Progenitor cell of endocrine pancreas (in vitro differentiated cells): ENCODE measurements around the gene PIK3AP1. TPM values are rescaled to one million over a fixed set of nuclear protein-coding genes. Genes with fewer than 3 reads are reported as not detected.

Experiments used
- DNase-seq: peaks from one replicate; pipeline ENCODE4 v3.0.0; 2021; ENCODE audit warnings: low spot score; ENCODE audit not compliant: unreplicated experiment
- H3K27ac Mint-ChIP-seq: 2 replicates; pipeline ENCODE4 v1.8.0; 2021; ENCODE audit warnings: mild to moderate bottlenecking, moderate library complexity, mixed read lengths
- H3K27me3 Mint-ChIP-seq: 2 replicates; pipeline ENCODE4 v1.8.0; 2021; ENCODE audit warnings: mixed read lengths
- H3K36me3 Mint-ChIP-seq: 2 replicates; pipeline ENCODE4 v1.8.0; 2022; ENCODE audit warnings: mixed read lengths; ENCODE audit not compliant: insufficient read depth
- H3K4me1 Mint-ChIP-seq: 2 replicates; pipeline ENCODE4 v1.8.0; 2021; ENCODE audit warnings: low read depth, mixed read lengths
- H3K4me3 Mint-ChIP-seq: 2 replicates; pipeline ENCODE4 v1.8.0; 2021; ENCODE audit warnings: low read depth, mild to moderate bottlenecking, moderate library complexity, mixed read lengths
- H3K9me3 Mint-ChIP-seq: 2 replicates; pipeline ENCODE4 v1.8.0; 2021; ENCODE audit warnings: low read depth, mixed read lengths
- CTCF ChIP-seq: fragments of 200-600 bp; sonication (generic); IDR thresholded peaks from one replicate; pipeline ENCODE4 v1.5.0; 2021; ENCODE audit warnings: antibody characterized with exemption, mild to moderate bottlenecking; ENCODE audit not compliant: unreplicated experiment
- total RNA-seq: library from RNA; stranded (reverse); gene quantifications from 2 replicates; pipeline ENCODE4 v1.2.1, GENCODE V29; 2021

PIK3AP1 gene
- total RNA-seq, 1 donor from 2014 or later: 40.0 TPM

- no peaks in the 10 kb centered on the region for H3K27me3 Mint-ChIP-seq
Measured at GRCh38 chr10:96573036-96573435, 147.3 kb downstream of the PIK3AP1 start.

GRCh38 chr10:96570983-96571964 is 149.0 kb downstream of the PIK3AP1 start:
- DNase-seq: no peak
- Mint-ChIP-seq H3K36me3 (peaks cover 25% of the 10 kb centered on the region), H3K4me3 (no peak overlapping the region), H3K27ac (no peak overlapping the region), H3K4me1 (peaks cover 12% of the 10 kb centered on the region), H3K9me3 (no peaks in the 10 kb centered on the region), H3K27me3 (no peaks in the 10 kb centered on the region)
- no peak for TF ChIP-seq CTCF

More at GRCh38 chr10:96573036-96573435, 147.3 kb downstream of the PIK3AP1 start:
- Mint-ChIP-seq H3K36me3 (peaks cover 18% of the 10 kb centered on the region), H3K4me1 (peaks cover 21% of the 10 kb centered on the region), H3K4me3 (no peak overlapping the region), H3K27ac (no peak overlapping the region), H3K9me3 (no peaks in the 10 kb centered on the region)
- TF ChIP-seq CTCF: no peak
- no peak for DNase-seq

- no peak for DNase-seq
- Mint-ChIP-seq H3K36me3 (peaks cover 25% of the 10 kb centered on the region), H3K4me3 (no peak overlapping the region), H3K9me3 (no peaks in the 10 kb centered on the region), H3K4me1 (peaks cover 12% of the 10 kb centered on the region), H3K27ac (no peak overlapping the region), H3K27me3 (no peaks in the 10 kb centered on the region)
- no peak for TF ChIP-seq CTCF
Measured at GRCh38 chr10:96570511-96570910, 149.8 kb downstream of the PIK3AP1 start.

GRCh38 chr10:96568402-96568801 is 151.9 kb downstream of the PIK3AP1 start:
- TF ChIP-seq CTCF: no peak

GRCh38 chr10:96565774-96566173 is 154.5 kb downstream of the PIK3AP1 start:
- no peak overlapping the region for H3K27ac Mint-ChIP-seq
- peaks cover 4% of the 10 kb centered on the region for H3K4me1 Mint-ChIP-seq
- no peaks in the 10 kb centered on the region for H3K9me3 Mint-ChIP-seq
- no peaks in the 10 kb centered on the region for H3K27me3 Mint-ChIP-seq
- no peak overlapping the region for H3K4me3 Mint-ChIP-seq
- no peak for TF ChIP-seq CTCF
- peaks cover 19% of the 10 kb centered on the region for H3K36me3 Mint-ChIP-seq
- no peak for DNase-seq

More at GRCh38 chr10:96568402-96568801, 151.9 kb downstream of the PIK3AP1 start:
- Mint-ChIP-seq H3K27me3 (no peaks in the 10 kb centered on the region), H3K36me3 (peaks cover 16% of the 10 kb centered on the region), H3K4me3 (no peak overlapping the region), H3K4me1 (peaks cover 12% of the 10 kb centered on the region), H3K27ac (peak overlapping the region; percentile 73), H3K9me3 (no peaks in the 10 kb centered on the region)
- no peak for DNase-seq
